Heart right ventricle (tissue), 16 donors: ENCODE measurements around the gene GAS2L1. TPM values are rescaled to one million over a fixed set of nuclear protein-coding genes. Genes with fewer than 3 reads are reported as not detected.

Source experiments
- ATAC-seq, 8 donors: fragments of 200-7000 bp; cut with Tn5 transposase; one replicate each; pipeline ENCODE4 v1.9.1; 2020; ENCODE audit warnings: mild to moderate bottlenecking in 8 of 8, moderate library complexity in 8 of 8, moderate number of reproducible peaks in 1 of 8
- DNase-seq, 2 donors: peaks; one replicate each; pipeline ENCODE4 v3.0.0-alpha.2; 2020
- H3K27ac ChIP-seq, 10 donors: fragments of 200-600 bp; sonication (generic) in 2 of 10; one replicate each; pipeline versions ENCODE4 v1.5.0 to v1.8.0; 2020 to 2022; ENCODE audit warnings: mild to moderate bottlenecking in 3 of 10
- H3K27me3 ChIP-seq, 7 donors: fragments of 200-600 bp; one replicate each; pipeline ENCODE4 v1.8.0; 2021 to 2022; ENCODE audit warnings: mild to moderate bottlenecking in 2 of 7
- H3K36me3 ChIP-seq, 9 donors: fragments of 200-600 bp; sonication (generic) in 1 of 9; one replicate each; pipeline versions ENCODE4 v1.5.0 to v1.8.0; 2020 to 2022; ENCODE audit warnings: mild to moderate bottlenecking in 2 of 9
- H3K4me1 ChIP-seq, 9 donors: fragments of 200-600 bp; sonication (generic) in 1 of 9; one replicate each; pipeline versions ENCODE4 v1.5.0 to v1.8.0; 2020 to 2022; ENCODE audit warnings: mild to moderate bottlenecking in 4 of 9
- H3K4me3 ChIP-seq, 10 donors: fragments of 200-600 bp; sonication (generic) in 2 of 10; one replicate each; pipeline versions ENCODE4 v1.5.0 to v1.8.0; 2020 to 2022; ENCODE audit warnings: mild to moderate bottlenecking in 7 of 10, moderate library complexity in 2 of 10
- H3K9me3 ChIP-seq, 11 donors: fragments of 200-600 bp in 10 of 11; sonication (generic) in 2 of 11; one replicate each; pipeline versions ENCODE4 v1.5.0 to v1.8.0; 2013 to 2022; ENCODE audit warnings: mild to moderate bottlenecking in 2 of 11, control low read depth in 1 of 11, moderate library complexity in 1 of 11
- WGBS, 2 donors: extraction: QIAGEN DNeasy Blood & Tissue Kit; methylation state at CpG; one replicate each; pipeline ENCODE4 v1.1.7; 2013; ENCODE audit warnings: inconsistent platforms in 1 of 2; 5-methylcytosine and 5-hydroxymethylcytosine counted together
- intact Hi-C, 10 donors: fragments of 100-400 bp; cut with DNase I; formaldehyde crosslinking; loops; one replicate each; pipeline versions ENCODE4 v1.11.1 to v1.14.2; 2022
- long read RNA-seq, 3 donors: library from polyadenylated mRNA; unstranded; transcript quantifications; one replicate each; pipeline ENCODE4 v2.0.0, GENCODE V29; 2020 to 2021
- polyA plus RNA-seq, 2 donors: library from polyadenylated mRNA; stranded (reverse); fragments of 200-250 nt; gene quantifications; one replicate each; pipeline ENCODE4 v1.2.3, GENCODE V29; 2013
- total RNA-seq, 10 donors: library from RNA; stranded (reverse); fragmentation: NEBNext Ultra II Directional in 3 of 10; extraction: Animal tissue kit (Norgen Biotek cat#: 25700) in 3 of 10; gene quantifications; one replicate each; pipeline versions ENCODE4 v1.2.1 to v1.2.4, GENCODE V29; 2021 to 2023
- TF ChIP-seq, protein P1 (sequence below), 9 donors: fragments of 200-600 bp; sonication (generic) in 2 of 9; IDR thresholded peaks; one replicate each; pipeline versions ENCODE4 v1.5.0 to v1.8.0; 2021 to 2022; ENCODE audit warnings: antibody characterized with exemption in 9 of 9, mild to moderate bottlenecking in 5 of 9, moderate library complexity in 1 of 9
- donor health status: Arrhythmogenic right ventricular cardiomyopathy.
- donor health status: ischemic (EF 13 %, LVEDD 7.1; RV severe dilation, severe dysfunction).
- donor health status: healthy with polysubstance abuse.
- donor health status: DM: no; HTN: yes; CAD: no.
- donor health status: DM: no; HTN: no; CAD: no.
- donor health status: ischemic (EF 25% LVEDD 6.9; RV normal size, moderate dysfunction).
- donor health status: ischemic (EF 25% LVEDD 5.7; RV mildly dilated, moderate dysfunction).
- donor health status: healthy.
- donor health status: DM: yes; HTN: yes; CAD: no.
- donor health status: Ischemic cardiomyopathy.
- donor health status: ischemic (EF 35%, LVEDD 5.7; RV mildly dilated, moderate dysfunction).
- donor health status: nonischemic (EF 11% LVEDD 7.7; RV severe dilation, severe dysfunction).
- donor health status: DM: yes; HTN: yes; CAD: no.
- donor health status: PGD.
- donor health status: ischemic (EF 29% LVEDD 5.4; RV normal size, mild dysfunction).
- donor health status: nonischemic (EF 23%, LVEDD 6.1; RV moderate dilation, normal function).

The GAS2L1 gene
- total RNA-seq = 10 to 100 TPM; 10.9 to 35.4 (median 13.6) TPM
- polyA plus RNA-seq = 10 to 100 TPM; 29.6 to 45.0 TPM
- long read RNA-seq, donor 1, transcript GAS2L1-208 (6 exons, 2,925 nt) = major isoform, 7 of 61 reads
- long read RNA-seq, donor 1, partial matches to known transcripts = 5 of 61 reads
- long read RNA-seq, donor 1, other reads (novel, unspliced or antisense) = 44 of 61 reads
- long read RNA-seq, donor 2, partial matches to known transcripts = 3 of 32 reads
- long read RNA-seq, donor 2, other reads (novel, unspliced or antisense) = 25 of 32 reads
- long read RNA-seq, donor 3, partial matches to known transcripts = 3 of 10 reads
- long read RNA-seq, donor 3, other reads (novel, unspliced or antisense) = 7 of 10 reads

DNA sequence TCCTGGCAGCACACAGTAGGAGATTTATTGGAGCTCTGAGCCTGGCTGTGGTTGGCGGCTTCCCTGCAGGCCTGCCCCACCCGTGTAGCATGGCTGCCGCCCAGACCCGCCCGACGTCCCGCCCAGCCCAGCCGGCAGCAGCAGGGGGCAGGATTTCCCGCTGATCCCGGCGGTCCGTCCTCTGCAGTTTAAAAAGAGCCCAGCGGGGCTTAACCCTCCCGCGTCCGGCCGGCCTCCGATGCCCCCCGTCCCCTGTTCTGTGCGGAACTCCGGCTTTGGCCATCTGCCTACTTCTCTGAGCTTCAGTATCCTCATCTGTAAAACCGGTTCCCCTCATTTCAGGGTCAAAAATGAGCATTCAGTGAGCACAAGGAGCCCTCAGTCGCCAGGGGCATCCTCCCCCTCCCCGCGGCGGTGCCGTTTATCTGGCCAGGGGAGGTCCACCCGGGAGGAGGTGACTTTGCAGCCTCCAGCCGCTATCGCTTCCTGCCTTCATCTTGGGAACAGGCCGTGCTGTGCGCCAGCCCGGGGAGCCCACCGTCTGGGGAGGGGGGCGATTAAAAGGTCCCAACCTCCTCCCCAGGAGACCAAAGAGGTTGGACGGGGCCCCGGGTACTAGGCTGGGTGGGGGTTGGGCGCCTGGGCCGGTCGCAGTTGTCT, at the start of gene GAS2L1:
Gene GAS2L1 (plus strand): TSS at position 476 of the 660 bp plus-strand sequence. CDS start 1,456 bp downstream, outside the sequence.
- ATAC-seq = peak; percentile 65 to 82 (median 77)
- 0 to 1% methylated on average over 40 of the region's 40 CpGs for WGBS, 2 donors
- Histone ChIP-seq H3K36me3 (peaks cover 0 to 7% (median 0%) of the 10 kb centered on the region in 9 donors), H3K4me3 (peak within 1 kb of the TSS; percentile 70 to 98 (median 94)), H3K9me3 (no peaks in the 10 kb centered on the region), H3K27me3 (no peaks in the 10 kb centered on the region), H3K27ac (peak within 1 kb of the TSS; percentile 90 to 98 (median 94)), H3K4me1 (peaks cover 36 to 67% (median 54%) of the 10 kb centered on the region in 9 donors)
- intact Hi-C loops = loop anchor here in 6 of 10 donors (1.0 to 5.0 kb wide), 6 partner anchors 36 to 53 kb away; partner anchors contain the start of genes EWSR1 (in 3 of the 6) and RHBDD3 (in 2 of the 6)
- DNase-seq = peak; percentile 89 to 90
- TF ChIP-seq, protein P1, sequence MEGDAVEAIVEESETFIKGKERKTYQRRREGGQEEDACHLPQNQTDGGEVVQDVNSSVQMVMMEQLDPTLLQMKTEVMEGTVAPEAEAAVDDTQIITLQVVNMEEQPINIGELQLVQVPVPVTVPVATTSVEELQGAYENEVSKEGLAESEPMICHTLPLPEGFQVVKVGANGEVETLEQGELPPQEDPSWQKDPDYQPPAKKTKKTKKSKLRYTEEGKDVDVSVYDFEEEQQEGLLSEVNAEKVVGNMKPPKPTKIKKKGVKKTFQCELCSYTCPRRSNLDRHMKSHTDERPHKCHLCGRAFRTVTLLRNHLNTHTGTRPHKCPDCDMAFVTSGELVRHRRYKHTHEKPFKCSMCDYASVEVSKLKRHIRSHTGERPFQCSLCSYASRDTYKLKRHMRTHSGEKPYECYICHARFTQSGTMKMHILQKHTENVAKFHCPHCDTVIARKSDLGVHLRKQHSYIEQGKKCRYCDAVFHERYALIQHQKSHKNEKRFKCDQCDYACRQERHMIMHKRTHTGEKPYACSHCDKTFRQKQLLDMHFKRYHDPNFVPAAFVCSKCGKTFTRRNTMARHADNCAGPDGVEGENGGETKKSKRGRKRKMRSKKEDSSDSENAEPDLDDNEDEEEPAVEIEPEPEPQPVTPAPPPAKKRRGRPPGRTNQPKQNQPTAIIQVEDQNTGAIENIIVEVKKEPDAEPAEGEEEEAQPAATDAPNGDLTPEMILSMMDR (IDR thresholded peaks at IDR 0.05) = peak; percentile 59 to 90 (median 78)

GRCh38 chr22:29257751-29258181, 48.7 kb upstream of the GAS2L1 start:
- TF ChIP-seq, protein P1 (IDR thresholded peaks at IDR 0.05) = no peak
- ATAC-seq (peak in 1 of 8 donors; percentile 12), DNase-seq (no peak)
- WGBS, 2 donors = 77 to 84% methylated on average over 8 of the region's 8 CpGs
- intact Hi-C loops = loop anchor here in 2 of 10 donors (10.0 kb wide), 3 partner anchors 153 to 533 kb away; no protein-coding TSS in a partner anchor
- Histone ChIP-seq H3K27ac (no peak overlapping the region), H3K27me3 (no peaks in the 10 kb centered on the region), H3K9me3 (no peaks in the 10 kb centered on the region), H3K36me3 (peaks cover 0 to 19% (median 0%) of the 10 kb centered on the region in 9 donors), H3K4me1 (no peaks in the 10 kb centered on the region), H3K4me3 (no peak overlapping the region)

DNA sequence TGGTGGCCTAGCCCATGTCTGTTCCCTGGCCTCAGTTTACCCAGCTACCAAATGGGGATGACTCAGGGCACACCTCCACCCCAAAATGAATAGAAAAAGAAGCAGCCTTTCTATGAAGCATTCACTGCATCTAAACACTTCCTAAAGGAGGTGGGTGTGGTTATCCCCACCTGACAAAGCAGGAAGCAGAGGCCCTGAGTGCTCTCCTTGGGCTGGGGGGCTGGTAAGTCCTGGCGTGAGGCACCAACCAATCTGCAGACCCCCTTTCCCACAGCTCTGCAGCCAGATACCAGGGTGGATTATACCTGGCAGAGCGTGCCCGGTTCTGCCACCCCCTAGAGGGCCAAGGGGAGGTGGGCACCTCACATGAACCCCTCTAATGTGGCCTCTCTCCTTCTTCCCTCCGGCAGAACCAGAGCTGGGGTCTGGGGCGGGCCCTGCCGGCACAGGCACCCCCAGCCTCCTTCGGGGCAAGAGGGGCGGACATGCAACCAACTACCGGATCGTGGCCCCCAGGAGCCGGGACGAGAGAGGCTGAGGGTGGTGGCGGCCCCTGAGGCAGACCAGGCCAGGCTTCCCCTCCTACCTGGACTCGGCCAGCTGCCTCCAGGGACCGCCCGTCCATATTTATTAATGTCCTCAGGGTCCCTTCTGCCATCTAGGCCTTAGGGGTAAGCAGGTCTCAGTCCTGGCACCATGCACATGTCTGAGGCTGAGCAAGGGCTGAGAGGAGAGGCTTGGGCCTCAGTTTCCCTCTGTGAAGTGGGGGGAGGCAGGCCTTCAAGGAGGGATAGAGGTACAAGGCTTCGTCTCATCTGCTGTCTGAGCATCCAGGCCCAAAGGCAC, 47.8 kb upstream of the GAS2L1 start:
- Histone ChIP-seq H3K27me3 (no peaks in the 10 kb centered on the region), H3K9me3 (no peaks in the 10 kb centered on the region), H3K4me3 (no peak overlapping the region), H3K36me3 (peaks cover 0 to 21% (median 0%) of the 10 kb centered on the region in 9 donors), H3K4me1 (no peaks in the 10 kb centered on the region), H3K27ac (no peak overlapping the region)
- TF ChIP-seq, protein P1 (IDR thresholded peaks at IDR 0.05) = no peak
- intact Hi-C loops = loop anchor here in 2 of 10 donors (10.0 kb wide), 3 partner anchors 154 to 534 kb away; no protein-coding TSS in a partner anchor
- WGBS, 2 donors = 93 to 94% methylated on average over 17 of the region's 17 CpGs
- DNase-seq = no peak
- no peak for ATAC-seq
